Lower leg skin (tissue), 3 donors: Measurements from ENCODE around the gene PHLPP1.

Experiments
- CTCF ChIP-seq, 3 donors: fragments of 450-650 bp; IDR thresholded peaks; one replicate each; pipeline ENCODE4 v1.5.1; 2016; ENCODE audit warnings: antibody characterized with exemption in 3 of 3, mild to moderate bottlenecking in 3 of 3, moderate library complexity in 2 of 3
- POLR2A ChIP-seq, 2 donors: fragments of 450-650 bp; IDR thresholded peaks; one replicate each; pipeline ENCODE4 v1.6.1; 2016 to 2017; ENCODE audit warnings: antibody characterized with exemption in 2 of 2, mild to moderate bottlenecking in 1 of 2, moderate library complexity in 1 of 2

DNA sequence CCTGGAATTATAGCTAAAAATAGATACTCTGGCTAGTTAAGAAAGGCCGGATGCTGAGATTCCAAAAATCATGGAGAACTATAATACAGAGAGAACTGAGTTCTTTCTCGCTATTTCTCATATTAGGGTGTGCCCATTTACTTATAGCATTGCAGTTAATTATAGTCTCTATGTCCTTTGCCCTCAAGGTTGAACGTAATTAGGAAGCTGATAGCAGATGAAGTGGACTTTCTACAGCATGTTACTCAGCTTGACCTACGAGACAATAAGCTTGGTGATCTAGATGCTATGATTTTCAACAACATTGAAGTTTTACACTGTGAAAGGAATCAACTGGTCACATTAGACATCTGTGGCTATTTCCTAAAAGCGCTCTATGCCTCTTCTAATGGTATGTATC lies 187.4 kb downstream of the PHLPP1 start:
- TF ChIP-seq CTCF (IDR thresholded peaks at IDR 0.05) (no peak), POLR2A (IDR thresholded peaks at IDR 0.05) (no peak)
